GM12878 (cell line): ENCODE measurements around the gene BIRC6. TPM values are rescaled to one million over a fixed set of nuclear protein-coding genes. Genes with fewer than 3 reads are reported as not detected.

Source experiments
- ATAC-seq: fragments of 200-7000 bp; cut with Tn5 transposase; 3 replicates; pipeline ENCODE4 v1.9.1; 2020; ENCODE audit warnings: mild to moderate bottlenecking, moderate library complexity
- BruUV-seq: library from RNA; stranded (reverse); fragments of 400-500 nt; replicated peaks from 2 replicates; lab custom pipeline; 2021; lab: Mats Ljungman, UMichigan
- CTCF ChIA-PET: fragments of 300-600 bp; sonication (Branson Sonifier 250); formaldehyde crosslinking; extraction: SDS; loops from one replicate; lab custom pipeline; 2021; ENCODE audit warnings: inconsistent platforms; lab: Yijun Ruan, JAX
- POLR2A ChIA-PET: fragments of 350-600 bp; formaldehyde crosslinking; extraction: SDS; loops from one replicate; lab custom pipeline; 2021; ENCODE audit warnings: inconsistent platforms; lab: Charles Lee
- RAD21 ChIA-PET: fragments of 300-600 bp; sonication (Branson Sonifier 250); formaldehyde crosslinking; loops from one replicate; lab custom pipeline; 2023; ENCODE audit warnings: antibody characterized with exemption; ENCODE audit not compliant: unreplicated experiment; lab: Charles Lee
- SMC1A ChIA-PET: fragments of 300-600 bp; sonication (Branson Sonifier 250); formaldehyde crosslinking; loops from one replicate; lab custom pipeline; 2023; ENCODE audit not compliant: unreplicated experiment, uncharacterized antibody; lab: Charles Lee
- DNase-seq: peaks from one replicate; pipeline ENCODE4 v3.0.0-alpha.2; 2011; ENCODE audit warnings: low read depth, low spot score
- FAIRE-seq: peaks from 3 replicates; lab custom pipeline; 2011; peaks lifted over from hg19 to GRCh38; lab: Jason Lieb, UNC
- H2AFZ ChIP-seq: 2 replicates; pipeline ENCODE4 v1.6.0; 2011; ENCODE audit warnings: low read depth, low read length, control low read depth; ENCODE audit not compliant: control insufficient read depth
- H3K27ac ChIP-seq: 2 replicates; pipeline ENCODE4 v1.5.1; 2011; ENCODE audit warnings: control low read depth; ENCODE audit not compliant: control insufficient read depth, insufficient read depth
- H3K27me3 ChIP-seq, 2 experiments: replicated peaks in 1 of 2; 2 replicates each; pipeline versions ENCODE4 v1.6.0 to v1.6.1; 2011; ENCODE audit warnings: low read length in 1 of 2; ENCODE audit not compliant: control insufficient read depth in 2 of 2, insufficient read depth in 2 of 2
- H3K36me3 ChIP-seq, 2 experiments: 2 replicates each; pipeline ENCODE4 v1.5.1; 2011; ENCODE audit warnings: low read length in 1 of 2; ENCODE audit not compliant: control insufficient read depth in 2 of 2, insufficient read depth in 2 of 2
- H3K4me1 ChIP-seq: 2 replicates; pipeline ENCODE4 v1.6.1; 2011; ENCODE audit warnings: mild to moderate bottlenecking, low read length, moderate library complexity, mixed read lengths; ENCODE audit not compliant: control insufficient read depth, insufficient read depth
- H3K4me2 ChIP-seq: 2 replicates; pipeline ENCODE4 v1.6.0; 2011; ENCODE audit warnings: control low read depth; ENCODE audit not compliant: control insufficient read depth, insufficient read depth
- H3K4me3 ChIP-seq: fragments of 200-600 bp; sonication (generic); 2 replicates; pipeline ENCODE4 v1.5.1; 2016
- H3K79me2 ChIP-seq: 2 replicates; pipeline ENCODE4 v1.6.0; 2011; ENCODE audit warnings: low read length; ENCODE audit not compliant: control insufficient read depth, insufficient read depth
- H3K9ac ChIP-seq: 2 replicates; pipeline ENCODE4 v1.8.0; 2011; ENCODE audit warnings: low read length, control low read depth, mixed read lengths; ENCODE audit not compliant: control insufficient read depth, insufficient read depth
- H3K9me3 ChIP-seq: replicated peaks from 3 replicates; pipeline ENCODE4 v1.5.1; 2011; ENCODE audit warnings: mild to moderate bottlenecking, low read length; ENCODE audit not compliant: control insufficient read depth, insufficient read depth
- H4K20me1 ChIP-seq: 2 replicates; pipeline ENCODE4 v1.6.0; 2011; ENCODE audit not compliant: control insufficient read depth, insufficient read depth
- ASH2L ChIP-seq: fragments of 300-600, 200-600 bp; sonication (generic); IDR thresholded peaks from 2 replicates; pipeline ENCODE4 v1.6.1; 2017; ENCODE audit warnings: low read depth, mild to moderate bottlenecking, borderline replicate concordance
- CBX3 ChIP-seq: fragments of 200-600 bp; sonication (generic); IDR thresholded peaks from 2 replicates; pipeline ENCODE4 v1.6.1; 2016; ENCODE audit warnings: low read depth, borderline replicate concordance
- FOXK2 ChIP-seq: fragments of 450-650 bp; IDR thresholded peaks from 2 replicates; pipeline ENCODE4 v1.6.1; 2017; ENCODE audit warnings: mild to moderate bottlenecking, moderate library complexity
- KLF5 ChIP-seq: fragments of 450-650 bp; IDR thresholded peaks from 2 replicates; pipeline ENCODE4 v1.6.1; 2014; ENCODE audit warnings: mild to moderate bottlenecking; ENCODE audit not compliant: partially characterized antibody
- SREBF1 ChIP-seq: IDR thresholded peaks from 2 replicates; pipeline ENCODE4 v1.6.1; 2012; ENCODE audit warnings: mild to moderate bottlenecking, low read length
- TCF3 ChIP-seq: IDR thresholded peaks from 2 replicates; pipeline ENCODE4 v1.6.1; 2012; ENCODE audit warnings: low read depth, mild to moderate bottlenecking, low read length, borderline replicate concordance; ENCODE audit not compliant: insufficient read depth
- ZBED1 ChIP-seq: IDR thresholded peaks from 2 replicates; pipeline ENCODE4 v1.6.1; 2016; ENCODE audit warnings: borderline replicate concordance
- ZZZ3 ChIP-seq: IDR thresholded peaks from 2 replicates; pipeline ENCODE4 v1.6.1; 2011; ENCODE audit warnings: low read depth; ENCODE audit not compliant: control insufficient read depth, insufficient read length
- WGBS: methylation state at CpG from one replicate; pipeline ENCODE4 v1.1.6; 2016; ENCODE audit warnings: low lambda C conversion rate; ENCODE audit not compliant: insufficient replicate concordance, insufficient coverage; ENCODE audit errors: missing lambda C conversion rate; 5-methylcytosine and 5-hydroxymethylcytosine counted together
- in situ Hi-C: fragments of 300-500 bp; cut with MboI; formaldehyde crosslinking; loops from 9 replicates; pipeline ENCODE4 v1.14.3; 2018; ENCODE audit warnings: mixed read lengths
- intact Hi-C: fragments of 100-400 bp; cut with micrococcal nuclease; formaldehyde crosslinking; loops from one replicate; pipeline ENCODE4 v1.14.2; 2022; ENCODE audit not compliant: unreplicated experiment
- polyA plus RNA-seq, 11 experiments: library from polyadenylated mRNA; depleted of rRNA in 4 of 11; unstranded in 6 of 11; stranded (reverse) in 5 of 11; fragments of >200 nt; fragmentation: Nextera tagmentation in 4 of 11; fragmentation: Illumina TruSeq in 1 of 11; extraction: Ambion mirVana in 4 of 11; extraction: Trizol in 1 of 11; gene quantifications; 1 replicate in 1 of 11; 2 replicates in 10 of 11; pipeline versions ENCODE4 v1.2.1 to v1.2.3, GENCODE V29; 2011 to 2016; ENCODE audit warnings: inconsistent platforms in 2 of 11, missing spikeins in 2 of 11, low read depth in 1 of 11
- total RNA-seq, 4 experiments: library from RNA; depleted of rRNA in 3 of 4; stranded (reverse); fragments of >200 nt in 3 of 4; fragmentation: Illumina TruSeq in 1 of 4; extraction: Trizol in 1 of 4; gene quantifications; 2 replicates each; pipeline versions ENCODE4 v1.2.1 to v1.2.3, GENCODE V29; 2013 to 2021
- TF ChIP-seq, protein P1 (sequence below): fragments of 450-650 bp; IDR thresholded peaks from 2 replicates; pipeline ENCODE4 v1.6.1; 2018; ENCODE audit warnings: borderline replicate concordance, mild to moderate bottlenecking; ENCODE audit not compliant: partially characterized antibody
- TF ChIP-seq, protein P2 (sequence below): IDR thresholded peaks from 2 replicates; pipeline ENCODE4 v1.6.1; 2011; ENCODE audit warnings: low read depth, low read length, improper control_type of control experiment, borderline replicate concordance
- TF ChIP-seq, protein P3 (sequence below): fragments of 150-350 bp; IDR thresholded peaks from 2 replicates; pipeline ENCODE4 v1.6.1; 2016; ENCODE audit warnings: low read depth, low read length

The BIRC6 gene
- total and polyA plus RNA-seq, 10 of the 15 experiments (the other 5 are each of a cell fraction or from before 2014, with no cell fraction given) = 18.8 to 118 (median 55.0) TPM

DNA sequence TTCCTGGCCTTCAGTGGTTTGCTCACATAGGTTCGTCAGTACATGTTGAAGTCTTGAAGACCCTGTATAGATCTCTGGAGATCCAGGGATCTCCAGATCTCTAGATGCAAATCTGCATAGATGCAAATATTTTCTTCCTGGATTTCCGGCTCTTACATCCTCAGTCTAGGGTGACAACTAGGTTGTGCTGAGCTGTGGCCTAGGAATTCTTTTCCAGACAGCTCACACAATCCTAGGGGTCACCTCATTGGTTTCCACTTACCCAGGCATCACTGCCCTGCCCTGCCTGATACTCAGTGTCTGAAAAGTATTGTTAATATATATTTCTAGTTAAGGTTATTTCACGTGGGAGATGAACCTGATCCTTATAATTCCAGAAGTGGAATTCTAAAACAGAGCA is 165.9 kb downstream of the BIRC6 start:
- RAD21 ChIA-PET = no interaction called here
- SMC1A ChIA-PET = no interaction called here
- POLR2A ChIA-PET = no interaction called here
- BruUV-seq = no TSS peak
- FAIRE-seq = no peak
- peaks cover 4 to 36% of the 10 kb centered on the region in 2 experiments for H3K36me3 ChIP-seq
- CTCF ChIA-PET = no interaction called here
- TF ChIP-seq, protein P1, sequence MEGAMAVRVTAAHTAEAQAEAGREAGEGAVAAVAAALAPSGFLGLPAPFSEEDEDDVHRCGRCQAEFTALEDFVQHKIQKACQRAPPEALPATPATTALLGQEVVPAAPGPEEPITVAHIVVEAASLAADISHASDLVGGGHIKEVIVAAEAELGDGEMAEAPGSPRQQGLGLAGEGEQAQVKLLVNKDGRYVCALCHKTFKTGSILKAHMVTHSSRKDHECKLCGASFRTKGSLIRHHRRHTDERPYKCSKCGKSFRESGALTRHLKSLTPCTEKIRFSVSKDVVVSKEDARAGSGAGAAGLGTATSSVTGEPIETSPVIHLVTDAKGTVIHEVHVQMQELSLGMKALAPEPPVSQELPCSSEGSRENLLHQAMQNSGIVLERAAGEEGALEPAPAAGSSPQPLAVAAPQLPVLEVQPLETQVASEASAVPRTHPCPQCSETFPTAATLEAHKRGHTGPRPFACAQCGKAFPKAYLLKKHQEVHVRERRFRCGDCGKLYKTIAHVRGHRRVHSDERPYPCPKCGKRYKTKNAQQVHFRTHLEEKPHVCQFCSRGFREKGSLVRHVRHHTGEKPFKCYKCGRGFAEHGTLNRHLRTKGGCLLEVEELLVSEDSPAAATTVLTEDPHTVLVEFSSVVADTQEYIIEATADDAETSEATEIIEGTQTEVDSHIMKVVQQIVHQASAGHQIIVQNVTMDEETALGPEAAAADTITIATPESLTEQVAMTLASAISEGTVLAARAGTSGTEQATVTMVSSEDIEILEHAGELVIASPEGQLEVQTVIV = no peak
- TF ChIP-seq, protein P2, sequence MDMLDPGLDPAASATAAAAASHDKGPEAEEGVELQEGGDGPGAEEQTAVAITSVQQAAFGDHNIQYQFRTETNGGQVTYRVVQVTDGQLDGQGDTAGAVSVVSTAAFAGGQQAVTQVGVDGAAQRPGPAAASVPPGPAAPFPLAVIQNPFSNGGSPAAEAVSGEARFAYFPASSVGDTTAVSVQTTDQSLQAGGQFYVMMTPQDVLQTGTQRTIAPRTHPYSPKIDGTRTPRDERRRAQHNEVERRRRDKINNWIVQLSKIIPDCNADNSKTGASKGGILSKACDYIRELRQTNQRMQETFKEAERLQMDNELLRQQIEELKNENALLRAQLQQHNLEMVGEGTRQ = no peak
- TF ChIP-seq FOXK2 = no peak
- no peak for TF ChIP-seq CBX3
- TF ChIP-seq ASH2L = no peak
- no peak for TF ChIP-seq KLF5
- no peak for TF ChIP-seq ZBED1
- TF ChIP-seq TCF3 = no peak
- TF ChIP-seq SREBF1 = no peak
- no peak for TF ChIP-seq ZZZ3
- TF ChIP-seq, protein P3, sequence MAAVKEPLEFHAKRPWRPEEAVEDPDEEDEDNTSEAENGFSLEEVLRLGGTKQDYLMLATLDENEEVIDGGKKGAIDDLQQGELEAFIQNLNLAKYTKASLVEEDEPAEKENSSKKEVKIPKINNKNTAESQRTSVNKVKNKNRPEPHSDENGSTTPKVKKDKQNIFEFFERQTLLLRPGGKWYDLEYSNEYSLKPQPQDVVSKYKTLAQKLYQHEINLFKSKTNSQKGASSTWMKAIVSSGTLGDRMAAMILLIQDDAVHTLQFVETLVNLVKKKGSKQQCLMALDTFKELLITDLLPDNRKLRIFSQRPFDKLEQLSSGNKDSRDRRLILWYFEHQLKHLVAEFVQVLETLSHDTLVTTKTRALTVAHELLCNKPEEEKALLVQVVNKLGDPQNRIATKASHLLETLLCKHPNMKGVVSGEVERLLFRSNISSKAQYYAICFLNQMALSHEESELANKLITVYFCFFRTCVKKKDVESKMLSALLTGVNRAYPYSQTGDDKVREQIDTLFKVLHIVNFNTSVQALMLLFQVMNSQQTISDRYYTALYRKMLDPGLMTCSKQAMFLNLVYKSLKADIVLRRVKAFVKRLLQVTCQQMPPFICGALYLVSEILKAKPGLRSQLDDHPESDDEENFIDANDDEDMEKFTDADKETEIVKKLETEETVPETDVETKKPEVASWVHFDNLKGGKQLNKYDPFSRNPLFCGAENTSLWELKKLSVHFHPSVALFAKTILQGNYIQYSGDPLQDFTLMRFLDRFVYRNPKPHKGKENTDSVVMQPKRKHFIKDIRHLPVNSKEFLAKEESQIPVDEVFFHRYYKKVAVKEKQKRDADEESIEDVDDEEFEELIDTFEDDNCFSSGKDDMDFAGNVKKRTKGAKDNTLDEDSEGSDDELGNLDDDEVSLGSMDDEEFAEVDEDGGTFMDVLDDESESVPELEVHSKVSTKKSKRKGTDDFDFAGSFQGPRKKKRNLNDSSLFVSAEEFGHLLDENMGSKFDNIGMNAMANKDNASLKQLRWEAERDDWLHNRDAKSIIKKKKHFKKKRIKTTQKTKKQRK = no peak
- TF ChIP-seq, all 136 proteins: peak for 0
- no peak overlapping the region for H3K9ac ChIP-seq
- H3K9me3 ChIP-seq = no peaks in the 10 kb centered on the region
- 81% methylated on average over 3 of the region's 3 CpGs for WGBS
- no peak overlapping the region for H3K27ac ChIP-seq
- H3K27me3 ChIP-seq = no peaks in the 10 kb centered on the region
- no peaks in the 10 kb centered on the region for H3K4me1 ChIP-seq
- H3K4me2 ChIP-seq = no peak overlapping the region
- intact Hi-C loops (no loop called here), in situ Hi-C loops (no loop called here)
- DNase-seq (no peak), ATAC-seq (no peak)
- no peaks in the 10 kb centered on the region for H4K20me1 ChIP-seq
- H2AFZ ChIP-seq = no peak overlapping the region
- H3K79me2 ChIP-seq = no peaks in the 10 kb centered on the region
- H3K4me3 ChIP-seq = no peak overlapping the region
